Stimulated activated CD8-positive, alpha-beta memory T cell treated with anti-CD3 and anti-CD28 coated beads, Interleukin-7, amount 100 ng/mL, for 24 hours (primary cell): ENCODE results near the gene SHB.

Experiments
- DNase-seq: peaks from one replicate; pipeline ENCODE4 v3.0.0-alpha.2; 2020; ENCODE audit warnings: low read depth

Gene SHB

DNA sequence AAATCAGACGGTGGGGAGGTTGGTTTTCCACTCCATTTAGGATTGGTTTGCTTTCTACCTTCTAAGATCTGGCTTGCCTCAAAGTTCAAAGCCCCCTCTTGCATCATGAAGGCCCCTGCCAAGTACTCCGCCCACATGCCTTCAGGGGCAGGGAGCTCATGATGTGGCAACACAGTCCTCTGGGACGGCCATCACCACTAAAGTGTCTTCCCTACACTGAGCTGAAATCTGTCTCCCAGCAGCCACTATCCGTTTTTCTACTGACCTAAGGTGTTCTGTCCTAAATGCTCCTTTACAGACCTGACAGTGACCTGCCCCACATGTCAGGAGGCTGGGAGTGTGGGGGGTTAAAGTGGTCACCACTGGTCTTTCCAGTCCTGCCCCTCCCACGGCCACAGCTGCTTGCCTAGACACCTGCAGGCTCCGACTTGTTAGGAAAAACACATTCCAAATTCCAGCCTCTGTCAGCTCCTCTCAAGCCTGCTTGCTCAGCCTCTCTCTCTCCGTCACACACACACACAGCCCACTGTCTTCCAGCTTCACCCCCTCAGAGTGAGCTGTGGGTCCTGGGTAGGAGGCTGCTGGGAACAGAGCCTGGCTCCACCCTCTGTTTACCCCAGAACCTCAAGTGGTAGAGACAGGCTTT is 44.9 kb downstream of the SHB start:
- no peak for DNase-seq

- no peak for DNase-seq
These were observed 45.4 kb downstream of the SHB start for GRCh38 chr9:38023661-38024035.

DNA sequence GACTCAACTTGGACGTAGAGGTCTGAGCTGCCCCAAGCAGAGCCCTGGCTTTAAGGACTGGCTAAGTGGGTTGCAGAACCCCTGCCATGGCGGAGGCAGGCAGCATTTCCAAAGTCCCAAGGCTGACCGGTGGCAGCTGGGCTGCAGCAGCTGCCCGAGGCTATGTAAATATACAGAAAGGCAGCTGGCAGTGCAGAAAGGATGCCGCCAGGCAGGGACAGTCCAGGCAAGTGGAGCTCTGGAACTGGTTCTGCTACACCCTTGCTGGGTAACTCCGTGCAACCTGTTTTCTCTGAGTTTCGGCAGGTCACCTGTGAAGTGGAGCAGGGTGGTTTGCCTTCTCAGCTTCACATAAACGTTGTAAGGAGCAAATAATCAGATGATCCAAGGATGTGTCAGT is 46.0 kb downstream of the SHB start:
- DNase-seq = no peak

DNA sequence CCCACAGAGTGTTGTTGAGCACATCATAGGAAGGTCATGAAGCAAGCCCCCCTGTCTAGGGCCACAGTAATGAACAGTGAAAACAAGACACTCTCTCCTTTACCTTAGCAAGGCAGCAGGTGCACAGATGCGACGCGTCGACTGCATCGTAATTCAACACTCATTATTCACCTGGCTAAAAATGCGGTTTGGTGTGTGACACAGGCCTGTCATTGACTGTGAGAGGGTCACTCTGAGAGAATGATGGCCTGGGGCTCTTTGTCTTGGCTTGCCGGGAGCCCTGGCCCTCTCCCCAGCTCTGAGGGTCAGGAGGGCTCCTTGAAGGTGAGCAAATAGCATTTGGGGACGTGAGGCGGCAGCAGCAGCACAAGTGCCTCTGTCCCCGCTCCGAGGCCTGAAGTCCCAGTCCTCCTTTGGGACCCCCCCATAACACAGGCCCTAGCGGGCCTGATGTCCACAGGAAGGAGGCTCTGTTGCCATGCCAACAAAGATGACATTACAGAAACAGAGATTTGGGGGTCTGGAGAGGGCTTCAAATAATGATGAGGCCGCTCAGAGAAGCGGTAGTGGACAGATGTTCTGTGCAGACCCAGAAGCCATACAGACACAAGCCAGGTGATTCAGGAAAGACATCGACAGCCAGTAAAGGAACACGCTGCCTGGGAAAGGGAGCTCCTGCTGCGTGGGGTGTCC is 46.7 kb downstream of the SHB start:
- DNase-seq = no peak

DNA sequence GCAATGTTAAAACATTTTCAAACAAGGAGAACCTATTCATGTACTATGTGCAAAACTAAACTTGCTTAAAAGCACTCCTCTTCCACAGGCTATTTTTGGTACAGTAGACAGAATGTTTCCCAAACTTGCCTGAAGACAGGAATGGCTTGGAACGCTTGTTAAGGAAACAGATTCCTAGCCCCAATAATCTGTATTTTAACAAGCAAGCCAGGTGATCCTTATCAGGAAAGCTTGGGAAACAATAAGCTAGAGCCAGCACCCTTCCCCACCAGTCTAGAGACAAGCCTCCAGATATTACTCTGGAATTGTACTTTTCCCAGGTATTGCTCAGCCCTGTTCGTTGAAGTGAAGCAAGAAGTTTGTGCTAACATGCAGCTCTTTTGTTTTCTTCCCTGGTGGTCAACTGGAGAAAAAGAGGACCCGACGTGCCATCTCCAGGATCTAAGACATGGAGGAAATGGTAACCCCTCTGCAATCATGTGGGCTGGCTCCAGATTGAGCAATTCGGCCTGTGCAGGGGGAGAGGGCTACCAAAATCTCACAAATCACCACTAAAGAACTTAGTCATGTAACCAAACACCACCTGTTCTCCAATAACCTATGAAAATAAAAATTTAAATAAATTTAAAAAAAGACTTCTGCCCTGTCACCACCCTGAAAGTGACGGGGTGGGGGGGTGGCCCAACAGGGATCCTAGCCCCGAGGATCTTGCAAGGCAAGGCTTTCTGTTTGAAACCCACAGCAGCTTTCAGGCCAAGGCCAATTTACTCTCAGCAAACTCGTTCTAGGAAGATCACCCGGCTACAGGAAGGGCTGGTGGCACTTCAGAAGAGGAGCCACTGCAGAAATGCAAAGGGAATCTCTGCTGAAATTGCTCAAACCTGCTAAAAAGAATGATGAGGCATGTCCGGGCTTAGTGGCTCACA is 48.6 kb downstream of the SHB start:
- DNase-seq = no peak

GRCh38 chr9:38019731-38020130 is 49.3 kb downstream of the SHB start:
- DNase-seq = no peak

- no peak for DNase-seq
These were observed 49.9 kb downstream of the SHB start for GRCh38 chr9:38018958-38019602.

GRCh38 chr9:38018241-38018957 is 50.6 kb downstream of the SHB start:
- DNase-seq = no peak

- DNase-seq = no peak
These were observed 51.2 kb downstream of the SHB start for GRCh38 chr9:38017885-38018186.

DNA sequence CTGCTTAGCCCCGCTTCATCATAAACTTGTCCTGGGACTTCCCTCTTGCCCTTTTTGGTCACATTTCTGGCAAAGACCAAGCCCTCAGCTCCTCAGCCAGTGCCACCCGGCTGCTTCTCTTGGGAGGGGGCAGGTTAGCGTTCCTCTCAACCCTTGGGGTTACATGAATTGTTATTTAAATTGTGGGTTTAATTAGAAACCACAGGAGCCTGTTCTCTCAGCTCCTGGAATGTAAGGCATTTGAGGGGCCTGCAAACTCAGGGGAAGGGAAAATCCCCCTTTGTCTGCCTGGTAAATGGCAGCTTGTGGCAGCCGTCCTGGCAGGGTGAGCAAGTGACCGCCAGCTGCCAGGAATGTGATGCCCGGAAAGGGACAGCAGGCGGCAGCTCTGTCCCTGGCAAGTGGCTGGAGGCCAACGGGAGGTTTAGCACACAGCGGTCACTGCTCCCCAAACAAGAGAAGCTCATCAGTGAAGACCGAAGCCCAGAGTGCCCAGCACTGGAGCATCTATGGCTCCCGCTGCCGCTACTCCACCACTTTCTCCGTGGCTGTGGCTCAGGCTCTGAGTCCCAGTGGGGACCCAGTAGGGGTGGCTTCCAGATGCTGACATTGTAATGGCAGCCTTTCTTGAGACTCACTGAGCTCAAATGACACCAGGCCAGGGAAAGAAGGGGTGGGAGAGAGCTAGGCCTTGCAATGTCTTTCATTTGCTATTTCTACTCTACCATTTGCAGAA is 51.7 kb downstream of the SHB start:
- no peak for DNase-seq

- no peak for DNase-seq
These were observed 52.5 kb downstream of the SHB start for GRCh38 chr9:38016375-38017135.

GRCh38 chr9:38015906-38016305 is 53.1 kb downstream of the SHB start:
- no peak for DNase-seq

DNA sequence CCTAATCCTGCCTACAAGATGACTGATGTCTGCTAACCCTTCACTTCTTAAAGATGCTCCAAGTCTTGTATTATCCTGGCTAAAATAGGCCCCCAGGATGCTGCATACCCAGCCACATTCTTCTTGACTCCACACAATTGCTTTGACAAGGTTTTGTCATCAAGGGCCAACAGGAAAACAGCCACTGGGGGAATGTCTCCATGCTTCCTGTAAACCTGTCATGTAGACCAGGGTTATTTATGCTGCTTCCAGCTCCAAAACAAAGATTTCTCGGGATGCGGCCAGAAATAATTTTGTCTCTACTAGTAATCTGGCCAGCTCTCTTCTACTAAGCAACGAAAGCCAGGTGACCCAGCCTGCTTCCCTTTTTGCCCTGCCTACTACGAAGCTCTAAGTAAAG is 53.8 kb downstream of the SHB start:
- DNase-seq = no peak

- no peak for DNase-seq
These were observed 56.1 kb downstream of the SHB start for GRCh38 chr9:38012767-38013450.

DNA sequence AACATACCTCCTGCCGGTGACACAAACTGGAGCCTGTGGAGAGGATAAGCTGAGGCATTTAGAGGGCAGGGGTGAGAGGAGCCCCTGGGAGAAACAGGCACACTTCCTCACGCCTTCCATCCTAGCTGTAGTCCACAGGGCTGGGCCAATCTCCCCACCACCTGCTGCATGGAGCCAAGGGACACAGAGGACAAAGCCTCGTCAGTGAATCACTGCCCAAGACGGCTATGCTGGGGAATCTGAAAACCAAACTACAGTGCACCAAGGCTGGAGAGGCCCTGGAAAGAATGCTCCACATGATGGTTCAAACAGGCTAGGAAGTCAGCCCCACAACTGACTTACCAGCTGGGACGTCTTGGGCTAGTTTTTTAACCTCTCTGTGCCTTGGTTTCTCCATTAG is 57.0 kb downstream of the SHB start:
- DNase-seq = no peak

DNA sequence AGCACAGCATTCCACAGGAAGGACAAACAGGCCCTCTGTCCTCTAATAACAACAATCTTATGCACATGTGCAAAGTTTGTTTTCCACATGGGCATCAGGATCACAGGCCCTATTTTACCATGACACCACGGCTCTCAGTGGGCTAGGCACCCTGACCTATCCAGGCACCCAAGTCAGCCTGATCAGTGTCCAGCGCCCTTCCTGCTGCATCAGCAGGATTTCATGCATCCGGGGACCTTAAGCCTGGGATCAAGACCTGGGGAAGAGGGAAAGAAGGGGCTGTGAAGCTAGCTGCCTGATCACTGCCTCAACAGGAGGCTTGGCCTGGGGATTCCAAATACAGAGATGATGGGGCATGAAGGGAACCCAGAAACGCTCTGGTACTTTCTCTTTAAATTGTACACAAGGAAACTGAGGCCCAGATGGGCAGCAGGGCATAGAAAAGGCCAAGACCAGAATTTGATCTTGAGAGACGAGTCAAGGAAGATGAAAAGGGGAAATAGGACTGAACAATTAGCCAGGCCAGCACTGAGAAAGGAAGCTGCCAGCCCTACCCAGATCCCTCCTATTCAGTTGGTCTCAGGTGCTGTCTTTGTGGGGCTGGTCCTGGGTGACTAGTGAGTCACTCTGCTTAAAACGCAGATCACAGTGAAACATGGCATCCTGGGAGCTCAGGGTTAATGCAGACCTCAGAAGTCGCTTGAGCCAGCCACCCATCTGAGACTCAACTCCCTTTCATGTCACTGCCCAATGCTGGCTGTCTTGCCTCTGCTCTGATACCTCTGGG is 57.9 kb downstream of the SHB start:
- DNase-seq = no peak

DNA sequence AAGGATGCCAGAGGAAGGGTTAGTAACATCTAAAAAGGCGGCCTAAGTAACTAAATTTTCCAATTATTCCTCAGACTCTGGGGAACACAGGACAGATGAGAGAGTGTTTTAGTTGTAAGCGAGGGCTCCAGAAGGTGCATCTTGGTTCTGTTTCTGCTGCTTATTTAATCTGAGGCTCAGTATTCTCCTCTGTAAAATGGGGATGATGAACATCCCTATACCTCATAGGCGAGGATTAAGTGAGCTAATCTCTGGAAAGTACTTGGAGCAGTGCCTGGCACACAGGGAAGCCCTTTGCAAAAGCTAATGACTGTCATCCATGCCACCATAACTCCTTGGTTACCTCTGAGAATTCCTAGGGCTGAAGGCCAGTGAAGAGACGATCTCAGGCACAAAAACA is 59.0 kb downstream of the SHB start:
- no peak for DNase-seq

DNA sequence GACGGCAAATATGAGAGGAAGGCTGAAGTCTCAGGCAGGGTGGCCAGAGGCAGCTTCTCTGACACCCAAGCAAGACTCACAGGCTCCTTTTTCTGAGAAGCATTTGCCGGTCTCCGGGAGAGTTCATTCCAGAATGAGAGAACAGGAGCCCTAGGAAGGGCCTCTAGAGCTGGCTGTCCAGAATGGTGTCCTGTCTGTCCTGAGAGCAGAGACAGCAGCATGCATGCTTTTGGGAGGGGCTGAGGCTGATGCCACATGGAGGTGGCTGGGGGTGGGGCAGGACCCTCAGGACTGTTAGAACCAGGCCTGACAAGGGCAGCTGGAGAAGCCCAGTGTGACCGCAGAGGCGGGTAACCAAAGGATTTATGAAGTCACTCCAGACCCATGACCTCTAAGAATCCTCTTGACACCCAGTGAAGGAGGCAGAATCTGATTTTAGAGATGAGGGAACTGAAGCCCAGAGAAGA is 60.0 kb downstream of the SHB start:
- no peak for DNase-seq
